T-helper 2 cell treated with Interferon-gamma antibody and Interleukin-4, amounts not matched to agents 5 μg/mL and 100 μg/mL, for 36 hours (primary cell): Measurements from ENCODE around the gene SHC4.

ENCODE experiments used
- DNase-seq: peaks from one replicate; pipeline ENCODE4 v3.0.0; 2021; ENCODE audit warnings: low spot score
- H3K27ac Mint-ChIP-seq: one replicate; pipeline ENCODE4 v1.8.0; 2021; ENCODE audit warnings: mild to moderate bottlenecking, mixed read lengths
- H3K27me3 Mint-ChIP-seq: one replicate; pipeline ENCODE4 v1.8.0; 2021; ENCODE audit warnings: low read depth, mixed read lengths
- H3K36me3 Mint-ChIP-seq: one replicate; pipeline ENCODE4 v1.8.0; 2021; ENCODE audit warnings: low read depth, mixed read lengths
- H3K4me1 Mint-ChIP-seq: one replicate; pipeline ENCODE4 v1.8.0; 2021; ENCODE audit warnings: low read depth, mixed read lengths
- H3K4me3 Mint-ChIP-seq: one replicate; pipeline ENCODE4 v1.8.0; 2022; ENCODE audit warnings: mild to moderate bottlenecking, moderate library complexity, mixed read lengths
- H3K9me3 Mint-ChIP-seq: one replicate; pipeline ENCODE4 v1.8.0; 2021; ENCODE audit warnings: mixed read lengths

SHC4 gene

GRCh38 chr15:48955370-48955769 lies 8.3 kb downstream of the SHC4 start:
- H3K4me3 Mint-ChIP-seq: no peak overlapping the region
- peaks cover 2% of the 10 kb centered on the region for H3K4me1 Mint-ChIP-seq
- H3K27ac Mint-ChIP-seq: no peak overlapping the region
- DNase-seq: no peak
- H3K9me3 Mint-ChIP-seq: no peaks in the 10 kb centered on the region
- H3K27me3 Mint-ChIP-seq: no peaks in the 10 kb centered on the region
- H3K36me3 Mint-ChIP-seq: no peaks in the 10 kb centered on the region

GRCh38 chr15:48954538-48954937 lies 9.2 kb downstream of the SHC4 start:
- no peak for DNase-seq
- Mint-ChIP-seq H3K27ac (no peak overlapping the region), H3K36me3 (no peaks in the 10 kb centered on the region), H3K27me3 (no peaks in the 10 kb centered on the region), H3K4me1 (no peaks in the 10 kb centered on the region), H3K4me3 (no peak overlapping the region), H3K9me3 (no peaks in the 10 kb centered on the region)

- H3K27ac Mint-ChIP-seq: no peak overlapping the region
- no peak for DNase-seq
These were observed 16.9 kb downstream of the SHC4 start for GRCh38 chr15:48946840-48947187.

GRCh38 chr15:48946074-48946839 lies 17.5 kb downstream of the SHC4 start:
- H3K36me3 Mint-ChIP-seq: no peaks in the 10 kb centered on the region
- peaks cover 4% of the 10 kb centered on the region for H3K9me3 Mint-ChIP-seq
- peak; percentile 49 for DNase-seq
- peaks cover 21% of the 10 kb centered on the region for H3K4me1 Mint-ChIP-seq
- H3K27ac Mint-ChIP-seq: peak overlapping the region; percentile 43
- no peaks in the 10 kb centered on the region for H3K27me3 Mint-ChIP-seq
- no peak overlapping the region for H3K4me3 Mint-ChIP-seq

More at GRCh38 chr15:48946840-48947187, 16.9 kb downstream of the SHC4 start:
- Mint-ChIP-seq H3K9me3 (peaks cover 4% of the 10 kb centered on the region), H3K4me1 (peaks cover 20% of the 10 kb centered on the region), H3K27me3 (no peaks in the 10 kb centered on the region), H3K4me3 (no peak overlapping the region), H3K36me3 (no peaks in the 10 kb centered on the region)

GRCh38 chr15:48945386-48945785 lies 18.3 kb downstream of the SHC4 start:
- Mint-ChIP-seq H3K36me3 (no peaks in the 10 kb centered on the region), H3K9me3 (peaks cover 4% of the 10 kb centered on the region), H3K27ac (peak overlapping the region; percentile 42), H3K4me1 (peaks cover 30% of the 10 kb centered on the region), H3K4me3 (peak overlapping the region; percentile 36), H3K27me3 (no peaks in the 10 kb centered on the region)
- DNase-seq: no peak

GRCh38 chr15:48941904-48942303 lies 21.8 kb downstream of the SHC4 start:
- no peaks in the 10 kb centered on the region for H3K36me3 Mint-ChIP-seq
- H3K27me3 Mint-ChIP-seq: no peaks in the 10 kb centered on the region

GRCh38 chr15:48940508-48940907 lies 23.2 kb downstream of the SHC4 start:
- H3K27me3 Mint-ChIP-seq: no peaks in the 10 kb centered on the region
- no peak overlapping the region for H3K4me3 Mint-ChIP-seq
- peak; percentile 71 for DNase-seq
- H3K27ac Mint-ChIP-seq: peak overlapping the region; percentile 56
- H3K4me1 Mint-ChIP-seq: peaks cover 24% of the 10 kb centered on the region
- peaks cover 4% of the 10 kb centered on the region for H3K9me3 Mint-ChIP-seq
- no peaks in the 10 kb centered on the region for H3K36me3 Mint-ChIP-seq

More at GRCh38 chr15:48941904-48942303, 21.8 kb downstream of the SHC4 start:
- no peak for DNase-seq
- Mint-ChIP-seq H3K4me1 (peaks cover 34% of the 10 kb centered on the region), H3K9me3 (peaks cover 4% of the 10 kb centered on the region), H3K4me3 (no peak overlapping the region), H3K27ac (no peak overlapping the region)

GRCh38 chr15:48939648-48940047 lies 24.1 kb downstream of the SHC4 start:
- DNase-seq: no peak
- no peak overlapping the region for H3K27ac Mint-ChIP-seq
- no peaks in the 10 kb centered on the region for H3K36me3 Mint-ChIP-seq
- no peak overlapping the region for H3K4me3 Mint-ChIP-seq
- peaks cover 4% of the 10 kb centered on the region for H3K9me3 Mint-ChIP-seq
- peaks cover 20% of the 10 kb centered on the region for H3K4me1 Mint-ChIP-seq
- H3K27me3 Mint-ChIP-seq: no peaks in the 10 kb centered on the region

GRCh38 chr15:48937886-48938285 lies 25.8 kb downstream of the SHC4 start:
- Mint-ChIP-seq H3K36me3 (peaks cover 2% of the 10 kb centered on the region), H3K27ac (no peak overlapping the region), H3K9me3 (peaks cover 4% of the 10 kb centered on the region), H3K4me1 (peaks cover 15% of the 10 kb centered on the region), H3K27me3 (no peaks in the 10 kb centered on the region), H3K4me3 (no peak overlapping the region)
- DNase-seq: no peak

GRCh38 chr15:48936666-48937065 lies 27.1 kb downstream of the SHC4 start:
- H3K27ac Mint-ChIP-seq: no peak overlapping the region
- H3K4me1 Mint-ChIP-seq: peaks cover 15% of the 10 kb centered on the region
- H3K9me3 Mint-ChIP-seq: peaks cover 4% of the 10 kb centered on the region
- H3K4me3 Mint-ChIP-seq: no peak overlapping the region
- no peak for DNase-seq
- H3K27me3 Mint-ChIP-seq: no peaks in the 10 kb centered on the region
- peaks cover 2% of the 10 kb centered on the region for H3K36me3 Mint-ChIP-seq

GRCh38 chr15:48935236-48935635 lies 28.5 kb downstream of the SHC4 start:
- H3K4me3 Mint-ChIP-seq: no peak overlapping the region
- no peaks in the 10 kb centered on the region for H3K27me3 Mint-ChIP-seq
- DNase-seq: no peak
- peaks cover 2% of the 10 kb centered on the region for H3K36me3 Mint-ChIP-seq
- peaks cover 9% of the 10 kb centered on the region for H3K4me1 Mint-ChIP-seq
- peaks cover 4% of the 10 kb centered on the region for H3K9me3 Mint-ChIP-seq
- no peak overlapping the region for H3K27ac Mint-ChIP-seq

GRCh38 chr15:48930735-48931134 lies 33.0 kb downstream of the SHC4 start:
- Mint-ChIP-seq H3K36me3 (peaks cover 2% of the 10 kb centered on the region), H3K4me1 (peaks cover 32% of the 10 kb centered on the region), H3K27ac (no peak overlapping the region), H3K9me3 (peaks cover 4% of the 10 kb centered on the region), H3K27me3 (no peaks in the 10 kb centered on the region), H3K4me3 (no peak overlapping the region)
- DNase-seq: no peak

- Mint-ChIP-seq H3K36me3 (peaks cover 2% of the 10 kb centered on the region), H3K27me3 (no peaks in the 10 kb centered on the region), H3K27ac (no peak overlapping the region)
These were observed 34.1 kb downstream of the SHC4 start for GRCh38 chr15:48929661-48930060.

GRCh38 chr15:48928877-48929538 lies 34.7 kb downstream of the SHC4 start:
- peaks cover 2% of the 10 kb centered on the region for H3K36me3 Mint-ChIP-seq
- peak; percentile 81 for DNase-seq
- peaks cover 48% of the 10 kb centered on the region for H3K4me1 Mint-ChIP-seq
- H3K27ac Mint-ChIP-seq: peak overlapping the region; percentile 58
- H3K9me3 Mint-ChIP-seq: peaks cover 4% of the 10 kb centered on the region
- no peaks in the 10 kb centered on the region for H3K27me3 Mint-ChIP-seq
- H3K4me3 Mint-ChIP-seq: peak overlapping the region; percentile 4

More at GRCh38 chr15:48929661-48930060, 34.1 kb downstream of the SHC4 start:
- DNase-seq: no peak
- peaks cover 42% of the 10 kb centered on the region for H3K4me1 Mint-ChIP-seq
- H3K4me3 Mint-ChIP-seq: no peak overlapping the region
- H3K9me3 Mint-ChIP-seq: peaks cover 4% of the 10 kb centered on the region
